NCI-H1417 (cell line): Measurements from ENCODE around the gene HOXB1.
A peak's percentile ranks its signal among the peaks of the same experiment; 100 is the strongest.

Experiments used
- DNase-seq, 3 experiments: peaks; one replicate each; lab custom pipeline; 2025; lab: John Stamatoyannopoulos, UW

HOXB1 gene

GRCh38 chr17:48554412-48555257, 23.8 kb upstream of the HOXB1 start:
- peak in 2 of 3 experiments; percentile 77 to 79 for DNase-seq

GRCh38 chr17:48553826-48554225, 23.0 kb upstream of the HOXB1 start:
- peak in 1 of 3 experiments; percentile 59 for DNase-seq

GRCh38 chr17:48553190-48553547, 22.4 kb upstream of the HOXB1 start:
- no peak for DNase-seq

GRCh38 chr17:48552466-48553189, 21.8 kb upstream of the HOXB1 start:
- DNase-seq, result no peak

GRCh38 chr17:48551596-48552465, 21.0 kb upstream of the HOXB1 start:
- DNase-seq, result no peak

- DNase-seq, result no peak
Observed at GRCh38 chr17:48551214-48551555, 20.4 kb upstream of the HOXB1 start.

GRCh38 chr17:48550502-48551213, 19.8 kb upstream of the HOXB1 start:
- DNase-seq, result no peak

- DNase-seq, result no peak
Observed at GRCh38 chr17:48549914-48550501, 19.2 kb upstream of the HOXB1 start.

- DNase-seq, result no peak
Observed at GRCh38 chr17:48549281-48549630, 18.4 kb upstream of the HOXB1 start.

- no peak for DNase-seq
Observed at GRCh38 chr17:48548523-48549280, 17.9 kb upstream of the HOXB1 start.

GRCh38 chr17:48547808-48548522, 17.2 kb upstream of the HOXB1 start:
- peak in 1 of 3 experiments; percentile 46 for DNase-seq

GRCh38 chr17:48546924-48547807, 16.4 kb upstream of the HOXB1 start:
- peak; percentile 46 to 94 (median 78) for DNase-seq

- DNase-seq, result no peak
Observed at GRCh38 chr17:48546137-48546923, 15.5 kb upstream of the HOXB1 start.

GRCh38 chr17:48545539-48545938, 14.7 kb upstream of the HOXB1 start:
- no peak for DNase-seq

GRCh38 chr17:48545022-48545375, 14.2 kb upstream of the HOXB1 start, which contains the start of gene HOXB2:
Gene HOXB2, minus strand, starts transcription at chr17:48545109. Its CDS starts 198 bp downstream, at chr17:48544911.
- DNase-seq, result no peak

GRCh38 chr17:48544349-48545021, 13.7 kb upstream of the HOXB1 start:
- DNase-seq, result no peak

GRCh38 chr17:48543854-48544348, 13.1 kb upstream of the HOXB1 start:
- DNase-seq, result no peak
